GM23338 (cell line): ENCODE measurements around the gene MARK3. TPM values are rescaled to one million over a fixed set of nuclear protein-coding genes. Genes with fewer than 3 reads are reported as not detected.

Source experiments
- polyA plus RNA-seq: library from polyadenylated mRNA; unstranded; fragments of >200 nt; fragmentation: Nextera tagmentation; extraction: Ambion mirVana; gene quantifications from 2 replicates; pipeline ENCODE4 v1.2.1, GENCODE V29; 2016
- small RNA-seq: library from RNA; depleted of rRNA; stranded (forward); fragments of <200 nt; gene quantifications from one replicate; pipeline ENCODE3, GENCODE V24; 2014; ENCODE audit warnings: low replicate concordance
- total RNA-seq: library from RNA; depleted of rRNA; stranded (reverse); fragments of >200 nt; shearing (Covaris generic); gene quantifications from 2 replicates; pipeline ENCODE4 v1.2.3, GENCODE V29; 2014; rRNA removed

MARK3 gene
- total and polyA plus RNA-seq, 2 experiments from 2014 or later, result 45.9 to 69.7 TPM

Small RNA genes lying within 50 kb of the gene (small RNA-seq; reads per million reads assigned to genes)
- gene RNU7-160P (not detected), gene SNORA28 (23.6 reads per million, percentile 98 among the genes with 10 or more reads in this experiment)

Other genes starting within 250 kb of the MARK3 start
- gene EIF5, start 51.2 kb upstream of the MARK3 start, total RNA-seq, result 177 and 194 TPM in 2 replicates
- 476 and 634 TPM in 2 replicates for gene EIF5, start 51.2 kb upstream of the MARK3 start, polyA plus RNA-seq
- gene CKB, start 137.4 kb downstream of the MARK3 start, total RNA-seq, result 504 and 604 TPM in 2 replicates
- gene CKB, start 137.4 kb downstream of the MARK3 start, polyA plus RNA-seq, result 846 and 852 TPM in 2 replicates
- gene TRMT61A, start 143.8 kb downstream of the MARK3 start, total RNA-seq, result 22.0 and 28.2 TPM in 2 replicates
- gene TRMT61A, start 143.8 kb downstream of the MARK3 start, polyA plus RNA-seq, result 13.2 and 13.4 TPM in 2 replicates
- gene BAG5, start 177.2 kb downstream of the MARK3 start, total RNA-seq, result 25.4 and 29.2 TPM in 2 replicates
- gene BAG5, start 177.2 kb downstream of the MARK3 start, polyA plus RNA-seq, result 16.4 and 21.1 TPM in 2 replicates
- gene COA8, start 177.5 kb downstream of the MARK3 start, total RNA-seq, result 61.3 and 82.6 TPM in 2 replicates
- gene COA8, start 177.5 kb downstream of the MARK3 start, polyA plus RNA-seq, result 129 and 130 TPM in 2 replicates
- 250 and 308 TPM in 2 replicates for gene KLC1, start 243.8 kb downstream of the MARK3 start, total RNA-seq
- gene KLC1, start 243.8 kb downstream of the MARK3 start, polyA plus RNA-seq, result 159 and 165 TPM in 2 replicates